Stimulated activated CD8-positive, alpha-beta memory T cell treated with anti-CD3 and anti-CD28 coated beads, Interleukin-12 subunit alpha, Interleukin-12 subunit beta, amount 100 ng/mL, for 24 hours (primary cell): ENCODE measurements around the gene ALDOC.

Experiments
- DNase-seq: peaks from one replicate; pipeline ENCODE4 v3.0.0-alpha.2; 2020; ENCODE audit errors: extremely low read depth

Gene ALDOC

GRCh38 chr17:28532050-28532960 is 44.4 kb downstream of the ALDOC start:
- no peak for DNase-seq

- no peak for DNase-seq
These were observed 45.8 kb downstream of the ALDOC start for GRCh38 chr17:28530926-28531325.

GRCh38 chr17:28530250-28530649 is 46.4 kb downstream of the ALDOC start:
- DNase-seq: no peak

- DNase-seq: no peak
These were observed 47.7 kb downstream of the ALDOC start for GRCh38 chr17:28529013-28529400.

- no peak for DNase-seq
These were observed 48.2 kb downstream of the ALDOC start for GRCh38 chr17:28528327-28529012.

GRCh38 chr17:28527859-28528258 is 48.8 kb downstream of the ALDOC start:
- no peak for DNase-seq

- no peak for DNase-seq
These were observed 49.5 kb downstream of the ALDOC start for GRCh38 chr17:28527181-28527681.

GRCh38 chr17:28526381-28526780 is 50.3 kb downstream of the ALDOC start:
- DNase-seq: no peak

- no peak for DNase-seq
These were observed 51.9 kb downstream of the ALDOC start for GRCh38 chr17:28524476-28525424.

GRCh38 chr17:28523876-28524275 is 52.8 kb downstream of the ALDOC start:
- no peak for DNase-seq

- DNase-seq: no peak
These were observed 53.5 kb downstream of the ALDOC start for GRCh38 chr17:28523186-28523585.
